HTERT RPE-1 (cell line): ENCODE measurements around the gene FRS3.

Source experiments
- in situ Hi-C: fragments of 300-500 bp; cut with MboI; formaldehyde crosslinking; loops from 4 replicates; pipeline ENCODE4 v1.14.3; 2020; ENCODE audit warnings: low sequenced_read_pairs

FRS3 gene

DNA sequence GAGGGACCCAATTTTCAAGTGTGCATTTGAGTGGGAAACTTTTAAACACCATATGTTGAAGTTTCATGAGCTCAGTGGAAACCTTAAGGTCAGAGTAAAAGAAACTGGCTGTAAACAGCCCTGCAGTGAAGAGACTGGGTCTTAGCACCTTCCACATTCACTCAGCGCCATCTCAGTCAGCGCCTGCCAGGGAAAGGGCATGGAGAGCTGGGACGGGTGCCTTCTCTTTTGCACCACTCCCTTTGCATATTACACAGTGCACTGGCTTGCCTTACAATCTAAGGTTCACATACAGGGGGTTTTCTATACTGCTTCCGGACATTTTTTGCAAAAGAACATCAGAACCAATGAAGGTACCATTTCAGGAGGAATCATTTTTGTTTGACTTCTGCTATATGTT lies 12.3 kb upstream of the FRS3 start:
- in situ Hi-C loops, result no loop called here

DNA sequence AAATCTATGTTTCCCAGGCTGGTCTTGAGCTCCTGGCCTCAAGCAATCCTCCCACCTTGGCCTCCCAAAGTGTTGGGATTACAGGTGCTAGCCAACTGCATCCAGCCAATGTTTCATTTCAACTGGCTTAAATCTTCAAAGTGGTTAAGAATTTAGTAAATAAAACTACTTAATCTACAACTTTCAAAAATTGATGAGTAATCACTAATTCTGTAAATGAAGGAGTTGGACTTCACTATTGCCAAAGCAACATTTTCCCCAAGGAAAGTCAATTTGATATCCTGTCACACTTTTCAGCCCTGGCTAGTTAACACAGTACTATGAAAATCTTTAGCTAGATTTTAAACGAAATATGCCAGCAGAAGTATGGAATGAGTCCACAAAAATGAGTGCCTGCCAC lies 11.6 kb upstream of the FRS3 start:
- in situ Hi-C loops, result no loop called here

DNA sequence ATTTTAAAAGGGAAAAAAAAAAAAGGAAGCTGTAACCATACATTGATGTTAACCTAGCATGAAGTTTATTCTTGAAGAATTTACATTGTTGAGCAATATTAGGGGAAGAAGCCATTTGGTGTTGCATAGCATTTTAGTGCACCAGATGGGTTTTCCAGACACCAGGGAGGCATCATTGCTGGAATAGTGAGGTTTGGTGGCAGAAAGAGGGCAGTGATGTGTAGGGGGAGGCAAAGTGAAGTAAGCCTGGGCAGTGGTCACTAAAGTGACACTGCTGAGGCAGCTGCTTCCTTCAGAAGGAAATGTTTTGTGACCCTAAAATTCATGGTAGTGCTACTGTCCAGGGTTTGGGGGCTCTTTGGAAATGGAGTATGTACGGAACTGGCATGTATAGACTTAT lies 10.3 kb upstream of the FRS3 start:
- in situ Hi-C loops, result no loop called here

DNA sequence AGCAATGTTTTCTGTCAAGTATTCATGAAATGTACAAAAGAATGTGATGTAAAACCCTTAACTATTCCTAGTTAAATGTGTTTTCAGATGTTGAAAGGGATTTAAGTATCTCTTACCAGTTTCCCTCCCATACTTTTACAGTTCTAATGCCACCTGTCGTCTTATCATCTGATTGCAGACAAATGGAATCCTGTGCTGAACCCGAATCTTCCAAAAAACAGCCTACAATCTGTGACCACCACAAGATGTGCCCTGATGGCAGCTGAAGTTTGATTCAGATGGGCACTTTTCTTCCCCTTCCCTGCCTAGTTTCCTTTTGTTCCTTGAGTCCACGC lies 9.7 kb upstream of the FRS3 start:
- in situ Hi-C loops, result no loop called here

DNA sequence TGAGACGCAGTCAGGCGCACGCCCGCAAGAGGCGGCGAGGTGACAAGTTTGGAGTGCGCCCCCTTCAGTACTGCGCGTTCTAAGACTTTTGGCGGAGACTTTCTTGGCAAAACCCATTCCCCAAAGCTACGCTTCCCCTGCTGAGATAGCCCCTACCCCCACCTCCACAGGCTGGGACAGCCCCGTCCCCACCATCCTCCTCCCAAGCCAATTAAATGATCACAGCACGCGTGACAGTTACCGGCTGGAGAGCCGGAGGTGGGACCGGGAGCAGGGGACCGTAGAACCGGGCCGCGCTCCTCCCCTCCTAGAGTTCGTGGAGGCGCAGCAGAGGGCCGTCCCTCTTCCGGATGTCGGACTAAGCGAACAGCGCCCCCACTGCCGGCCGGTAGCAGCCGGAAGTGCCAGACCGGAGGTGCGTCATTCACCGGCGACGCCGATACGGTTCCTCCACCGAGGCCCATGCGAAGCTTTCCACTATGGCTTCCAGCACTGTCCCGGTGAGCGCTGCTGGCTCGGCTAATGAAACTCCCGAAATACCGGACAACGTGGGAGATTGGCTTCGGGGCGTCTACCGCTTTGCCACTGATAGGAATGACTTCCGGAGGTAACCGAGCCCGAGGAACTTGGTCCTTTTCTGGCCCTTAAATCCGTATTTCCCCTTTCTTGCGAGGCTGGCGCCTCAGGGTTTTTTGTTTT lies 7.7 kb upstream of the FRS3 start, which contains the start of gene TOMM6:
Gene TOMM6, plus strand, starts transcription at position 476 of the 699 bp plus-strand sequence. Its CDS starts 4 bp downstream, at position 480.
- in situ Hi-C loops, result no loop called here

DNA sequence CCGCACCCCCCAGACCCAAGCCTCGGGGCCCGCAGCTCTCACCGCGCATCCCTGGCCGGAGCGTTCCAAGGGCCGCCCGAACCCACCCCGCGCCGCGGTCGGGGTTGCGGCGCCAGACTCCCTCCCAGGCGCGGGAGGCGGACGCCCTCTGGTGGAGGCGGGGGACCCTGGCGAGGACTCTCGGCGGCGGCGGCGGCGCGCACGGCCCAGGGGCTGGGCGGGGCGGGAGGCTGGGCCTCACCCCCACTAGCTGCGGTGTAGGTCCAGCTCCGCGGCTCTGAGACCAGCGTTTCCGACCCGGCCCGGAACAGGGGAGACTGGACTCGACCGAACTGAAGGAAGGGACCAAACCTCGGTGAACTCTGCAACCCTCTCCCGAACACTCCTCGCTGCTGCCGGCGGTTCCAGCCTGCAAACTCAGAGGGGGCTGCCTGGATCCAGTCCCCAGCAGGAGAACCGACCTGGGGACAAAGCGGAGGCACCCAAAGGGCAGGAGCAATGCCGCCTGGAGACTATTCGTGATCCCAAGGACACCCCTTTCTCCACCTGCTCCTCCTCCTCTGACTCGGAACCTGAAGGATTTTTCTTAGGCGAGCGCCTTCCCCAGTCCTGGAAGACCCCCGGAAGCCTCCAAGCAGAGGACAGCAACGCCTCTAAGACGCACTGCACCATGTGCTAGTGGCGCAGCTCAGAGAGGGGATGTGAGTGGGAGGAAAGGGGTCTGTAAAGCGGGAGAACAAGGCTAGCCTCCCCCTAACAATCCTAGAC lies 6.9 kb upstream of the FRS3 start:
- in situ Hi-C loops, result no loop called here

DNA sequence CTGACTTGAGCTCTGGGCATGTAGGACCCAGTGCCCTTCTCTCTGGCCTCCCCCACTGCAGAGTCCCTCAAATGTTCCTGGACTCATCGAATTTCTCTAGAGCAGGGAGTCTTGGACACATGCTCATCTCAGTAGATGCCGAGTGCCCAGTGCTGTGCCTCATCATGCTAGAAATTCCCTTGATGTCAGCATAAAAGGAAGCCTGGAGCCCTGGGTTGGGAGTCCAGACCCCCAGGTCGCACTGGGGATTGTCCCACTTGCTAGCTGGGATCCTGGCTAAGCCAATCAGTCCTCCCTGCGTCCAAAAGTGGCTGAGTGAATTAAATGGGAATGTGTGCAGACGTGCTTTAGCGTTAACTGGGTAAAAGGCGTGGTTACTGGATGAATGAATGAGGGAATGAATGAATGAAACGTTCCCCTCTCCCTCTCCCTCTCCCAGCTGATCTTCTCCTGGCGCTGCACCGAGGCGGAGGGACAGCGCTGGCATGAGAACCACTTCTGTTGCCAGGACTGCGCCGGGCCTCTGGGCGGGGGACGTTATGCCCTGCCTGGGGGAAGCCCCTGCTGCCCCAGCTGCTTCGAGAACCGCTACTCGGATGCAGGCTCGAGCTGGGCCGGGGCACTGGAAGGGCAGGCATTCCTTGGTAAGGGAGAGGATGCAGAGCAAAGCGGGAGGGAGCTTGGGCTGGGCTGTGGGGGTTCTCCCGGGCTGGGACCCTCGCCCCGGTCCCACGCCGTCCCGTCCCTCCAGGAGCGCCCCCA lies 6.2 kb upstream of the FRS3 start:
- in situ Hi-C loops, result no loop called here

DNA sequence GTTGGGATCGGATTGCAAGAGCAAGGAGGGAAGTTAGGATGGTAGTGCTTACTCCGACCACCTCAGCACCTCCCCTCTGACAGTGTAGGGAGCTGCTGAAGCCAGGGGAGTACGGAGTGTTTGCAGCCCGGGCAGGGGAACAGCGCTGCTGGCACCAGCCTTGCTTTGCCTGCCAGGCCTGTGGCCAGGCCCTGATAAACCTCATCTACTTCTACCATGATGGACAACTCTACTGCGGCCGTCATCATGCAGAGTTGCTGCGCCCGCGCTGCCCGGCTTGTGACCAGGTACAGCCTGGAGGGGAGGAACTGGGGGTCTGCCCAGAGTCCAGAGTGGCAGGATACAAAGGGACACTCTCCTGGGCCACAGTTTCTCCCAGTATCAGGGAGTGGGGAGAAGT lies 5.6 kb upstream of the FRS3 start:
- in situ Hi-C loops, result no loop called here

DNA sequence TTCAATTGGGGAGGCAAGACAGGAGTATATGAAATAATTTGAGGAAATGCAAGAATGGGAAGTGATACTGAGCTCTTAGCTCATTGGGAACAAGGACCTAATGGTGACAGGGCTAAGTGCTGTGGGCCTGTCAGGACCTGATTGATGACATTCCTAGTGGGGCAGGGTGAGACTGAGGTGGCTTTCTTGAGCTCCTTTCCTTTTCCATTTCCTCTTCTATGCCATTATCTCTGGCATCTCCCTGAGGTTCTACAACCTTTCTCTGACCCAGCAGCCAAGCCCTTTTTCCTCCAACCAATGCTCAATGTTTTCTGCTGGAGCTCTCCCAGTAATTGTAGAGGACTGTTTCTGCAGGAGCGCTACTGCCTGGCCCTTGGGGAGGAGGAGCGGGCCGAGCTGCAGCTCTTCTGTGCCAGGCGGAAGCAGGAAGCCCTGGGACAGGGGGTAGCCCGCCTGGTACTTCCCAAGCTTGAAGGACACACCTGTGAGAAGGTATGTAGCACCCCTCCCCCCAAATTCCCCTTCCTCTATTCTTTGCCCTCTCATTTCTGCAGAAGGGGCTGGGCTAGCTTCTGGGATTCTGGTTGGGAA lies 5.0 kb upstream of the FRS3 start:
- in situ Hi-C loops, result no loop called here

DNA sequence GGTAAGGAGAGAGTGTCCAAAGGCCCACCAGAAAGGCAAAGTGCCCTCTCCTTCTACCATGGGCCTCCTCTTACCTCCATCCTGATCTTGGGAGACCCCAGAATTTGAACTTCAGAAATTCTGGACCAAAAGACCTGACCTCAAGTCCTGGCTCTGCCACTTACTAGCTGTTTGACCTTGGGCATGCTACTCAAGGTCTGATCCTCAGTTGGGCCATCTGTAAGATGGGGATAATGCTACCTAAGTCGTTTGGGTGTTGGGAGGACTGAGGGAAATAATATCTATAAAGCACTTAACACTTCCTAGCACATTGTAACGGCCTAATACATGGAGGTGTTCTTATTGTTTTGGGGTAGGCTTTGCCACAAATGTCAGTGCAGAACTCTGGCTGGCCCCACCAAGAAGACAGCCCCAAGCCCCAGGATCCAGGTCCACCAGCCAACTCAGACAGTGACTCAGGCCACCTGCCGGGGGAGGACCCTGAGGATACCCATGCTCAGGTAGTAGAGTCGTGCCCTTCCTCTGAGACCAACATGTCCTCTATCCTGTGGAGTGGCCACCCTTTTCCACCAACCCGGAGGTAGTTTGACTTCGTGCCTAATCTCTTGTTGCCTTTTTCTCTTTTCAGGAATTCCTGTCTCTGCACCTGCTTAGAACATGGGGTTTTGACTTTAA lies 3.5 kb upstream of the FRS3 start:
- in situ Hi-C loops, result no loop called here

DNA sequence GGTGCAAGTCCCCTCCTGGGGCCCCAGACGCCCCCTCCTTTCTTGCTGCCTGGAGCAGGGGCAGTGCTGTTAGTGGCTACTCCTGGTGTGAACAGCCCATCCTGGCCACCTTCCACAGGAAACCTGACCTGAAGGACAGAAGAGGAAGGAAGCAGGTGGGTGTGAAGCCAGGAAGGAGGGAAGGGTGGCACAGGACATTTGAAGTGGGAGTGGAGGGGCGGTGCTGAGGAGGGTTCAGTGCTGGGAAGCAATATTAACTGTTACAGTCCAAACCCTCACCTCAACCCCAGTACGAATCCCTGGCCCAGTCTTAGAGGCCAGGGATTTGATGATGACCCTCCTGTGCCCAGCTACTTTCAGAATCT lies 1.6 kb upstream of the FRS3 start:
- in situ Hi-C loops, result no loop called here

DNA sequence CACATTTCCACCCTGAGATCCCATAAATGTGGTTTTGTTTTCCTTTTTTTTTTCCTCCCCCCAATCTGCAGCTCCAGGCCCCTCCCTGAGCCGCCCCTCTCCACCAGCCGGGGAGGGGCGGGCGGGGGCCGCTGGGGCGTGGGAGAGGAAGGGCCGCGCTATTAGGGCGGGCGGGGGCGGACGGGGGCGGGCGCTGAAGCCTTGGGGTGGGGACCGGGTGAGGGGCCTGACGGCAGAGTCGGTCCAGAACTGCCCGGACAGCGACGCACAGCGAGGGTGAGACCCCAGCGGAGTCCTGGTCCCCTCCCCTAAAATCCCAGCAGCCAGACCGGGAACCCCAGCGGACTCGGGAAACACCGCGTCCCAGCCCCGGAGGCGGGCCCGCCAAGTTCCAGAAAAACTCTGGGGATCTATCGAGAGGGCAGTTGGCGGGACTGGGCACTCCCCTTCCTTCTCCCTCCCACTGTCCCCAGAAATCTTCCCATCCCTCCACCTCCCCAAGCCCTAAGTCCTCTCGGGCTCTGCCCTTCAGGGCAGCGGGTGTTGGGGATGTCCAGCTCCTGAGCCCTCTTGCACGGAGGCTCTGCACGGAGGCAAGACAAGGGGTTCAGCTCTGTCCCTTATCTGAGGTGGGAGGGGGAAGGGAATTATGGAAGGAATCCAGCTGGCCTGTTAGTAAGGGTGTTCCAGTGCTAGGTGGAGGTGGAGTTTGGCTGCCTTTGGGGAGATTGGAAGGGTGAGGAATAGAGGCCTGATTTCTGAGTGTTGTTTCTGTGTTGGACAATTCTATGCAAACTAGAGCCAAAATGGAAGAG lies 1.1 kb upstream of the FRS3 start, which contains the start of gene PRICKLE4:
Gene PRICKLE4, plus strand, starts transcription at position 232 of the 815 bp plus-strand sequence. CDS start 2,692 bp downstream, outside the sequence.
- in situ Hi-C loops, result no loop called here

DNA sequence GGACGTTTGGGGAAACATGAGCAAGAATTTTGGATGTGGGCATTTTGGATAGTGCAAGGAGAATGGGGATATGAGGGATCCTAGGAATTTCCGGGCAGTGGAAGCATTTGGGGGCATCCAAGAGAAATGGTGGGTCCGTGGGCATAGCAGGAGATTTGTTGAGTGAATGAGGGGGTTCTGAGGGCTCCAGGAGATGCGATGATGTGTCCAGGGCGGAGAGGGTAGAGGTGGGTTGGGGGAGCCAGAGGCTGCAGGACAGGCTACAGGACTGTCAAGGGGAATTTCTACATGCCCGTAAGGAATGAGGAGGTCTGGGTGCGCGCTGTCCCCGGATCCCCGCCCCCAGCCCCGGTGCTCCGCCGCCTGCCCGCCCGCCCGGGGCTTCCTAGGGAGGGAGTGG lies 364 bp downstream of the FRS3 start:
- in situ Hi-C loops, result no loop called here

DNA sequence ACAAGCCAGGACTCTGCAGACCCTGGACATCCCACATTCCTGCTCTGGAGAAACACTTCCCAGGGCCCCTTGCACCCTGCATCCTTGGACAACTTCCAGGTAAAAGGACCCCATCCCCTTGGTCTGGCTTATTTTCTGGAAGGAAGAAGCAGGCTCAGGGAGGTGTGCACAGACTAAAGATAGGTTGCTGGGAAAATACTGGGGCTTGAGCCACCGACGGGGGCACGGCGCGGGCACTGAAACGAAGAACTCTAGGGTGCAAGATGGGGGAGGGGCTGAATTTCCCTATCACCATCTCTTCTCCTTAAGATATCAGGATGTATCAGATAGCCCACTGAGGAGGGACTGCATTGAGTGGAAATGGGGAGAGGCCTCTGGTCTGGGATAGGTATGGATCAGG lies 805 bp downstream of the FRS3 start:
- in situ Hi-C loops, result no loop called here

DNA sequence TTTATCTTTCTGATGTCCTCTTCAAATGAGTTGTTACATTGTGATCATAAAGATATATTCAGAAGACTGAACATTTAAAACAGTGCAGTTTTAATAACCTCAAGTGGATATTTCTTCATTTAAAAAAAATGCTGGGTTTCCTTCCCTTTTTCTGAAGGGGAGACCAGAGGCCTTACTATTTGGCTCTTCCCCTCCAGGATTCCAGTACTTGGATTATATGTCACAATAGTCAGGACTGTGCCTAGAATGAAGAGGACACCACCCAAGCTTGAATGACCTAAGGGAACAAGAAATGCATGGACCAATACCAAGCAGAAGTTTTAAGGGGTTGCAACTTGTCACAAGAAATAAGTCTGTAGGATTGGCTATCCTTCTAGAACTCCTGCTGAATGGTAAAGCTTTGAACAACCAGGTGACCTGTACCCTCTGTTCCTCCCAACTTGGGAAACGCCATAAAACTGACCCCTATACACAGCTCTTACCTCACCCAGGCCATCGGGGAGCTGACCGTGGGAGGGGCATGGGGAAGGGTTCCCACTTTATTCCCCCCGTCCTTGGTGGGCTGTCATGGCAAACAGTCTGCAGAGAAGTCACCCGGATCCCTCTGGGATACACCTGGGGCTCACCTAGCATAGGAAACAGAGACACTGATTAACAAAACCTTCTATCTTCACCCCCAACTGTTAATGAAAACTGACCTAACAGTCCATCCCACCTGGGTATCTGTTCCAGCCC lies 2.0 kb downstream of the FRS3 start:
- in situ Hi-C loops, result no loop called here

DNA sequence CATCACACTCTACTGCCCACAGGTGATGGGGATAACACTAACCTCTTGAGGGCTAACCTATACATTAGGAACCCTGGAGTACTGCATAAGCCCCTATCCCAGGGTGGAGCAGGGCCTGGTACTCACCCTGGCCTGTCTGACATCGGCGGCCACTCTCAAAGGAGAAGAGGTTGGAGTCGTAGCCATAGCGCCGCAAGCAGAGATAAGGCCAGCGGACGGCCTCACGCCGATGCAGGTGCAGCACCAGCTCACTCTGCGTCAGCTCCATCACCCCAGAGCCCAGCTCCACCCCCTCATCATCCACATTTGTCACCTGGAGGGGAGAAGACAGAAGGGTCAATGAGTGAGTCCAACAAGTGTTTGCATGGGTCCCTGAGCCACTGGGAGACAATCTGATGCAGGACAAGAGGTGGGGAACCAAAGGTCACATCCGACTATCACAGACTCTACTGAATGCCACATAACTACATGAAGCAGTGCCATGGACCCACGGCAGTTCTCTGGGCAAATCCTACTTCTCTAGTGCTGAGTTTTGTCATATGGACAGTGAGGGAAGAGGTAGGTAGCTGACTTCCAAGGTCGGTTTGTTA lies 4.3 kb downstream of the FRS3 start:
- in situ Hi-C loops, result no loop called here

DNA sequence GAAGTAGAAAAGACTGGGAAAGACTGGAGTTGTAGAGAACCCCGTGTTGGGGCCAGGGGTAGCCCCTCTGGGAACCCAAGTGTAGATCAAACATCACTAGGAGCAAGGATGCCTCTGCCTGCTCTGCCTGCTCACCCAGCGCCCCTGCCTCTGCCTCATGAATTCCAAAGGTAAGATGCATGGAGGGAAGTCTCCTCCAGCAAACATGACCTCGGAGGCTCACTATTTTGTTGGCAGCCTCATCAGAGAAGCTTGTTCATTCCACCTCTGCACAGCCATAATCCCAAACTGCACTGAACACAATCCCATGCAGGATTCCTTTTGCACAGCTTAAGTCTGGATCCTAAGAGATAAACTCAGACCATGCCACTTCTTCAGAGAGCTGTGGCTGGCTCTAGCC lies 4.9 kb downstream of the FRS3 start:
- in situ Hi-C loops, result no loop called here

DNA sequence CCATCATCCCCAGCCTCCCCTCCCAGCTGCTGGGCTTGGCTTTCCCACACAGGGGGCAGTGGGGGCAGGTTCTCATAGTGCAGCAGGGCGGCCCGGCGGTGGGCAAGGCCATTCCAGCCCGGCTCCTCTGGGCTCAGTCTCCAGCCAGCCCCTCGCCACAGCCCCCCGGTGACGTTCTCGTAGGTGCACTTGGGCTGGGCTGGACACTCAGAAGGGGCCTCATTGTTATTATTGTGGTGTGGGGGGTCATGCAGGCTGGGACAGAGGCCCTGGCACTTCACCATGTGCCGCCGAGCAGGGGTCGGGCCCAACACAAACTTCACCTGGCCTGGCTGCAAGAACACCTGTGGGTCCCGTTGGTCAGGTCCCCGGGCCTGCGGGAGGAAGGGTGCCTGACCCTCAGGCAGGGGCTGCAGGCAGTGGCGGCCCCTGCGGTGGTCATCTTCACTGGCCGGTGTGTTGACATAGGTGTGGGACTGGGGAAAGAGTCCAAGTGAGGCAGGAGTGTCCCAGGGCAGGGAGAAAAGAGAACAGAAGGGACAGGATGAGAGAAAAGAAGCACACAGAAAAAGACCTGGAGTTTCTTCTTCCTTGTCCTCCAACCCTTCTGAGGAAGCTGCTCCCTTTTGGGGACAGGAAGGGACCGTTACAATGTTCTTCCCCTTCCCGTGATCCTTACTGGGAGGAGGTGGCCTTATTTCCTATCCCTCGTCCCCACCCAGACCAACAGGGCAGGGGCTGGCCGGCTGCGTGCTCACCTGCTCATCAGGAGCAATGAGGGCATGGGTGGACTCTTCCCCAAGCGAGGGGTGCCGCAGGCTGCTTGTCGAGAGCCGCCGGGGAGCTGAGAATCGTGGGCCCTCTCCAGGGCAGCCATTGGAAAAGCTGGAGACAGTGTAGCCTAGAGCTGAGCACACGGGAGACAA lies 8.4 kb downstream of the FRS3 start:
- in situ Hi-C loops, result no loop called here
